K562 (cell line): ENCODE results near the gene OXTR. TPM values are rescaled to one million over a fixed set of nuclear protein-coding genes. Genes with fewer than 3 reads are reported as not detected.

ENCODE experiments used
- ATAC-seq: fragments of 200-7000 bp; cut with Tn5 transposase; 3 replicates; pipeline ENCODE4 v1.9.1; 2020; ENCODE audit warnings: moderate library complexity
- BruUV-seq: library from RNA; stranded (reverse); fragments of 400-500 nt; replicated peaks from 2 replicates; lab custom pipeline; 2021; lab: Mats Ljungman, UMichigan
- CTCF ChIA-PET: fragments of 300-600 bp; formaldehyde crosslinking; extraction: SDS; loops from one replicate; lab custom pipeline; 2021; ENCODE audit warnings: low intra/inter-chr PET ratio; lab: Yijun Ruan, JAX
- POLR2A ChIA-PET: fragments of 300-600, 350-650 bp; sonication (Branson Sonifier 250); formaldehyde crosslinking; extraction: SDS; loops from one replicate; lab custom pipeline; 2021; ENCODE audit warnings: antibody characterized with exemption, inconsistent platforms; lab: Yijun Ruan, JAX
- DNase-seq, 4 experiments: peaks; one replicate each; pipeline versions ENCODE4 v3.0.0 to v3.0.0-alpha.2; 2011 to 2018; ENCODE audit warnings: low spot score in 3 of 4, mixed read lengths in 3 of 4; ENCODE audit errors: extremely low read depth in 1 of 4
- FAIRE-seq: peaks from 2 replicates; lab custom pipeline; 2011; peaks lifted over from hg19 to GRCh38; lab: Jason Lieb, UNC
- H2AFZ ChIP-seq: 2 replicates; pipeline ENCODE4 v1.6.0; 2011; ENCODE audit warnings: low read depth, low read length, control low read depth, inconsistent platforms
- H3K27ac ChIP-seq: fragments of 200-600 bp; 3 replicates; pipeline ENCODE4 v1.8.0; 2011; ENCODE audit warnings: low read depth, mild to moderate bottlenecking, control low read depth, inconsistent platforms, low read length, moderate library complexity, mixed read lengths; ENCODE audit errors: extremely low read depth
- H3K27me3 ChIP-seq, 2 experiments: fragments of 300-600 bp in 1 of 2; 2 replicates in 1 of 2; 3 replicates in 1 of 2; pipeline versions ENCODE4 v1.6.0 to v1.8.0; 2011; ENCODE audit warnings: inconsistent platforms in 2 of 2, low read length in 2 of 2, mild to moderate bottlenecking in 1 of 2, mixed read lengths in 1 of 2, moderate library complexity in 1 of 2; ENCODE audit not compliant: control insufficient read depth in 2 of 2, insufficient read depth in 2 of 2
- H3K36me3 ChIP-seq: fragments of 300-600 bp; 3 replicates; pipeline ENCODE4 v1.8.0; 2011; ENCODE audit warnings: mild to moderate bottlenecking, low read length, inconsistent platforms; ENCODE audit not compliant: control insufficient read depth, insufficient read depth
- H3K4me1 ChIP-seq, 2 experiments: fragments of 200-600 bp in 1 of 2; replicated peaks in 1 of 2; 2 replicates in 1 of 2; 3 replicates in 1 of 2; pipeline versions ENCODE4 v1.5.1 to v1.8.0; 2011; ENCODE audit warnings: inconsistent platforms in 2 of 2, low read length in 2 of 2, mild to moderate bottlenecking in 1 of 2, mixed read lengths in 1 of 2, moderate library complexity in 1 of 2; ENCODE audit not compliant: control insufficient read depth in 2 of 2, insufficient read depth in 2 of 2
- H3K4me2 ChIP-seq: 2 replicates; pipeline ENCODE4 v1.6.1; 2011; ENCODE audit warnings: low read length, control low read depth, inconsistent platforms, mixed read lengths; ENCODE audit not compliant: insufficient read depth
- H3K4me3 ChIP-seq: fragments of 200-600 bp; sonication (generic), shearing (Covaris generic); 2 replicates; pipeline ENCODE4 v1.5.1; 2016; ENCODE audit warnings: control low read depth, inconsistent platforms
- H3K79me2 ChIP-seq: fragments of 200-600 bp; 3 replicates; pipeline ENCODE4 v1.8.0; 2011; ENCODE audit warnings: low read length, inconsistent platforms; ENCODE audit not compliant: control insufficient read depth, insufficient read depth
- H3K9ac ChIP-seq, 2 experiments: 2 replicates each; pipeline versions ENCODE4 v1.6.0 to v1.6.1; 2011; ENCODE audit warnings: low read depth in 2 of 2, low read length in 2 of 2, control low read depth in 1 of 2, inconsistent platforms in 1 of 2, mild to moderate bottlenecking in 1 of 2, mixed read lengths in 1 of 2; ENCODE audit not compliant: insufficient read depth in 1 of 2
- H3K9me1 ChIP-seq: one replicate; pipeline ENCODE4 v1.6.0; 2011; ENCODE audit warnings: inconsistent platforms, mild to moderate bottlenecking, low read length, moderate library complexity; ENCODE audit not compliant: control insufficient read depth, insufficient read depth
- H3K9me3 ChIP-seq: replicated peaks from 2 replicates; pipeline ENCODE4 v1.5.1; 2011; ENCODE audit warnings: low read depth, low read length, inconsistent platforms; ENCODE audit not compliant: control insufficient read depth, insufficient read depth
- H4K20me1 ChIP-seq: replicated peaks from 2 replicates; pipeline ENCODE4 v1.6.1; 2011; ENCODE audit warnings: low read length, inconsistent platforms, mixed read lengths; ENCODE audit not compliant: control insufficient read depth, insufficient read depth
- ARID3B ChIP-seq: fragments of 250-450 bp; sonication (Bioruptor Pico); IDR thresholded peaks from 2 replicates; pipeline ENCODE4 v1.4.0; 2020; ENCODE audit warnings: borderline replicate concordance
- MXD1 ChIP-seq: fragments of 250-450 bp; sonication (Bioruptor Pico); IDR thresholded peaks from 2 replicates; pipeline ENCODE4 v1.8.0; 2021; ENCODE audit warnings: borderline replicate concordance, mild to moderate bottlenecking, moderate library complexity; ENCODE audit not compliant: poor library complexity, severe bottlenecking
- ZNF133 ChIP-seq: fragments of 250-450 bp; sonication (Bioruptor Pico); IDR thresholded peaks from 2 replicates; pipeline ENCODE4 v1.4.0; 2020; ENCODE audit warnings: mild to moderate bottlenecking
- ZNF780A ChIP-seq: fragments of 250-450 bp; sonication (Bioruptor Pico); IDR thresholded peaks from 2 replicates; pipeline ENCODE4 v1.5.0; 2021; ENCODE audit warnings: mild to moderate bottlenecking
- WGBS: fragments of 100-300 bp; shearing (Covaris generic); methylation state at CpG from one replicate; pipeline ENCODE4 v1.1.6; 2016; ENCODE audit warnings: low coverage, mixed read lengths; ENCODE audit not compliant: insufficient coverage; ENCODE audit errors: missing lambda C conversion rate; 5-methylcytosine and 5-hydroxymethylcytosine counted together
- in situ Hi-C: fragments of 300-500 bp; cut with MboI; formaldehyde crosslinking; loops from 4 replicates; pipeline ENCODE4 v1.15.0; 2018; ENCODE audit warnings: inconsistent platforms, mixed read lengths
- intact Hi-C: fragments of 100-400 bp; cut with micrococcal nuclease; formaldehyde crosslinking; loops from 2 replicates; pipeline ENCODE4 v1.14.2; 2022
- polyA plus RNA-seq, 8 experiments: library from polyadenylated mRNA; depleted of rRNA in 4 of 8; stranded (reverse) in 5 of 8; unstranded in 3 of 8; fragments of >200 nt; fragmentation: Nextera tagmentation in 2 of 8; fragmentation: Illumina TruSeq in 1 of 8; extraction: Ambion mirVana in 2 of 8; extraction: Trizol in 1 of 8; gene quantifications; 2 replicates each; pipeline versions ENCODE4 v1.2.1 to v1.2.3, GENCODE V29; 2011 to 2014; ENCODE audit warnings: inconsistent platforms in 1 of 8, missing spikeins in 1 of 8
- total RNA-seq, 7 experiments: library from RNA; depleted of rRNA in 6 of 7; stranded (reverse); fragments of >200 nt in 6 of 7; fragmentation: Illumina TruSeq in 2 of 7; extraction: Trizol in 2 of 7; gene quantifications; 2 replicates each; pipeline versions ENCODE4 v1.2.1 to v1.2.3, GENCODE V29; 2011 to 2021; ENCODE audit warnings: low replicate concordance in 1 of 7

OXTR gene
- total and polyA plus RNA-seq, 9 of the 15 experiments (the other 6 are each of a cell fraction or from before 2014, with no cell fraction given): 0.14 to 1.3 (median 0.80) TPM

GRCh38 chr3:8734137-8734878 is 35.1 kb downstream of the OXTR start:
- no peaks in the 10 kb centered on the region for H3K4me1 ChIP-seq
- no peak for TF ChIP-seq ZNF780A (CRISPR knock-in tag)
- no peak for TF ChIP-seq ZNF133 (CRISPR knock-in tag)
- TF ChIP-seq ARID3B (CRISPR knock-in tag): no peak
- no peak for TF ChIP-seq MXD1 (CRISPR knock-in tag)
- POLR2A ChIA-PET: interaction anchor here (0.7 kb wide), 1 partner anchor 29 kb away, joined by 4 read pairs; no protein-coding TSS in a partner anchor
- H2AFZ ChIP-seq: no peak overlapping the region
- intact Hi-C loops: no loop called here
- H4K20me1 ChIP-seq: peaks cover 3% of the 10 kb centered on the region; the same call in 1 of the 2 replicates
- DNase-seq (no peak), ATAC-seq (no peak; the same call in 2 of the 3 replicates), FAIRE-seq (no peak)
- H3K4me3 ChIP-seq: no peak overlapping the region
- in situ Hi-C loops: no loop called here
- peaks cover 3% of the 10 kb centered on the region for H3K9me1 ChIP-seq
- no peaks in the 10 kb centered on the region for H3K9me3 ChIP-seq
- H3K27me3 ChIP-seq: peaks cover 26 to 67% of the 10 kb centered on the region in 2 experiments
- H3K9ac ChIP-seq: no peak overlapping the region
- no TSS peak for BruUV-seq
- no peak overlapping the region for H3K4me2 ChIP-seq
- no peaks in the 10 kb centered on the region for H3K36me3 ChIP-seq
- WGBS: 3% methylated on average over 19 of the region's 19 CpGs
- no peak overlapping the region for H3K27ac ChIP-seq
- H3K79me2 ChIP-seq: no peaks in the 10 kb centered on the region
- CTCF ChIA-PET: no interaction called here
